ENCODE data around the gene JARID2. TPM values are rescaled to one million over a fixed set of nuclear protein-coding genes. Genes with fewer than 3 reads are reported as not detected.

JARID2 gene
- total and polyA plus RNA-seq, 2 of the 13 experiments (the other 11 are each of a cell fraction or from before 2014, with no cell fraction given): 7.5 to 10.3 TPM

DNA sequence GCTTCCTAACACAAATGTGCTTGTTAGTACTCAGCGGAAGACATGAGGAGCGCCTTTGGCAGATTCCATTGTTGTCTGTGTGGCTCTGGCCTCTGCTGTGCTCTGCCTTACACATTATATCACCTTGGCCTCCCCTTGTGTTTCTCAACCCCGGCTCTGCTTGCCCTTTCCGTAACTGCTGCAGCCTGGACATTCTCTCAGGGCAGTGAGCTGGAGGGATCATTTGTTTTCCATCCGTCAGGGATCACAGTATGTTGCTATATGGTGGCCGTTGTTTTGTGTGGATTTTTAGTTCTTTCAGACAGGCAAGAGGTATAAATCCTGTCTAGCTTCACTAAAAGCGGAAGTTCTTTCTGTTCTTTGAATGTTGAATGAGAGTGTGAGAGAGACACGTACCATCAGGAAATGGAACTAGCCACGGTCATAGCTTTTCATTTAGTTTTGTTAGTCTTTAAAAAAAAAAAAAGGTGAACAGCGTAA is 175.1 kb downstream of the JARID2 start (continued):
- TF ChIP-seq, protein P1, sequence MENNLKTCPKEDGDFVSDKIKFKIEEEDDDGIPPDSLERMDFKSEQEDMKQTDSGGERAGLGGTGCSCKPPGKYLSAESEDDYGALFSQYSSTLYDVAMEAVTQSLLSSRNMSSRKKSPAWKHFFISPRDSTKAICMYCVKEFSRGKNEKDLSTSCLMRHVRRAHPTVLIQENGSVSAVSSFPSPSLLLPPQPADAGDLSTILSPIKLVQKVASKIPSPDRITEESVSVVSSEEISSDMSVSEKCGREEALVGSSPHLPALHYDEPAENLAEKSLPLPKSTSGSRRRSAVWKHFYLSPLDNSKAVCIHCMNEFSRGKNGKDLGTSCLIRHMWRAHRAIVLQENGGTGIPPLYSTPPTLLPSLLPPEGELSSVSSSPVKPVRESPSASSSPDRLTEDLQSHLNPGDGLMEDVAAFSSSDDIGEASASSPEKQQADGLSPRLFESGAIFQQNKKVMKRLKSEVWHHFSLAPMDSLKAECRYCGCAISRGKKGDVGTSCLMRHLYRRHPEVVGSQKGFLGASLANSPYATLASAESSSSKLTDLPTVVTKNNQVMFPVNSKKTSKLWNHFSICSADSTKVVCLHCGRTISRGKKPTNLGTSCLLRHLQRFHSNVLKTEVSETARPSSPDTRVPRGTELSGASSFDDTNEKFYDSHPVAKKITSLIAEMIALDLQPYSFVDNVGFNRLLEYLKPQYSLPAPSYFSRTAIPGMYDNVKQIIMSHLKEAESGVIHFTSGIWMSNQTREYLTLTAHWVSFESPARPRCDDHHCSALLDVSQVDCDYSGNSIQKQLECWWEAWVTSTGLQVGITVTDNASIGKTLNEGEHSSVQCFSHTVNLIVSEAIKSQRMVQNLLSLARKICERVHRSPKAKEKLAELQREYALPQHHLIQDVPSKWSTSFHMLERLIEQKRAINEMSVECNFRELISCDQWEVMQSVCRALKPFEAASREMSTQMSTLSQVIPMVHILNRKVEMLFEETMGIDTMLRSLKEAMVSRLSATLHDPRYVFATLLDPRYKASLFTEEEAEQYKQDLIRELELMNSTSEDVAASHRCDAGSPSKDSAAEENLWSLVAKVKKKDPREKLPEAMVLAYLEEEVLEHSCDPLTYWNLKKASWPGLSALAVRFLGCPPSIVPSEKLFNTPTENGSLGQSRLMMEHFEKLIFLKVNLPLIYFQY (CRISPR knock-in tag; IDR thresholded peaks at IDR 0.05; ENCODE audit: borderline replicate concordance): no peak
- TF ChIP-seq SP2 (CRISPR knock-in tag; IDR thresholded peaks at IDR 0.05): no peak
- no peak for TF ChIP-seq ZNF749 (CRISPR knock-in tag; IDR thresholded peaks at IDR 0.05; ENCODE audit: borderline replicate concordance)
- no peak for TF ChIP-seq PITX1 (CRISPR knock-in tag; IDR thresholded peaks at IDR 0.05)

DNA sequence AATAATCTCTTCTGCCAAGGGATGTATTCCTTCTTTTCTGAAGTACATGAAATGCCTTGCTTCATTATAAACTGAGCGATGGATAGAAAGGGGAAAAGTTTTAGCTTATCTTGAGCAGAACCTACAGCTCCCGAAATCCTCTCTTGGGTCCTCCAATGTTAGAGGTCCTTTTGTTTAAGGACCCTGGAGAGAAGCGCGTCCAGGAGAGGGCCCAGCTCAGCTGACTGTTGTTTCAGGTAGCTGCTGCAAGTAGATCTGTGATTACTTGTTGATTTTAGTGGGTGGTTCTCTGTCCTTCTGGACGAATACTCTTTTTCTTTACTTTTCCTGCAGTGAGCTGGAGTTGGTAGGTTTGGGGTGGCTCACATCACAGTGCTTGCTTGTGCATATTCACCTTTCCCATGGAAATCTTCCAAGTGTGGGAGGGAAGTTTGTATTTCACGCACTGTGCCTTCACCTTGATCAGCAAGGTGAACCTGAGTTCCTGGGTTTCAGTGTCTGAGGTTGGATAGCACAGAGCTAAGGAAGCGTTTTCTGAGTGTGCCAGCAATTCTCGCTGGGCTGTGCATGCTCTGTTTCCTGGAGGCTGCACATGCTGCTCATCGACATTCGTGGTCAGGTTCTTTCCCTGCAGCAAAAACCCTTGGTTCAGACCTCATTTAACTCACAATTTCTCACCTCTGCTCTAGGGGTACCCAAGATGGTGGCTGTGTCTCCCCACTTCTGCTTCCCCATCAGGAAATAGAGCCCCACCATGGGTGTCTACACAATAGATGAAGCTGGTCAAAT is 176.3 kb downstream of the JARID2 start:
- ChIA-PET CTCF (ENCODE audit: low intra/inter-chr PET ratio, low total read pairs) (no interaction called here), POLR2A (interaction anchor here (1.6 kb wide), 1 partner anchor 10 kb away, joined by 4 read pairs; no protein-coding TSS in a partner anchor)
- intact Hi-C loops (cut with micrococcal nuclease; ENCODE audit: unreplicated experiment): no loop called here
- H3K9me3 ChIP-seq (ENCODE audit: low read length): peaks cover 25% of the 10 kb centered on the region
- FAIRE-seq (no peak), DNase-seq (ENCODE audit: low spot score) (no peak), ATAC-seq (no peak)
- WGBS (ENCODE audit: low lambda C conversion rate): 94% methylated on average over 10 of the region's 10 CpGs
- H4K20me1 ChIP-seq (ENCODE audit: insufficient read depth, low read length): no peaks in the 10 kb centered on the region
- no peak overlapping the region for H3K4me2 ChIP-seq (ENCODE audit: low read depth, low read length)
- peak; percentile 11 for TF ChIP-seq RBM22 (optimal IDR thresholded peaks at IDR 0.05; ENCODE audit: low read length)
- TF ChIP-seq, protein P2, sequence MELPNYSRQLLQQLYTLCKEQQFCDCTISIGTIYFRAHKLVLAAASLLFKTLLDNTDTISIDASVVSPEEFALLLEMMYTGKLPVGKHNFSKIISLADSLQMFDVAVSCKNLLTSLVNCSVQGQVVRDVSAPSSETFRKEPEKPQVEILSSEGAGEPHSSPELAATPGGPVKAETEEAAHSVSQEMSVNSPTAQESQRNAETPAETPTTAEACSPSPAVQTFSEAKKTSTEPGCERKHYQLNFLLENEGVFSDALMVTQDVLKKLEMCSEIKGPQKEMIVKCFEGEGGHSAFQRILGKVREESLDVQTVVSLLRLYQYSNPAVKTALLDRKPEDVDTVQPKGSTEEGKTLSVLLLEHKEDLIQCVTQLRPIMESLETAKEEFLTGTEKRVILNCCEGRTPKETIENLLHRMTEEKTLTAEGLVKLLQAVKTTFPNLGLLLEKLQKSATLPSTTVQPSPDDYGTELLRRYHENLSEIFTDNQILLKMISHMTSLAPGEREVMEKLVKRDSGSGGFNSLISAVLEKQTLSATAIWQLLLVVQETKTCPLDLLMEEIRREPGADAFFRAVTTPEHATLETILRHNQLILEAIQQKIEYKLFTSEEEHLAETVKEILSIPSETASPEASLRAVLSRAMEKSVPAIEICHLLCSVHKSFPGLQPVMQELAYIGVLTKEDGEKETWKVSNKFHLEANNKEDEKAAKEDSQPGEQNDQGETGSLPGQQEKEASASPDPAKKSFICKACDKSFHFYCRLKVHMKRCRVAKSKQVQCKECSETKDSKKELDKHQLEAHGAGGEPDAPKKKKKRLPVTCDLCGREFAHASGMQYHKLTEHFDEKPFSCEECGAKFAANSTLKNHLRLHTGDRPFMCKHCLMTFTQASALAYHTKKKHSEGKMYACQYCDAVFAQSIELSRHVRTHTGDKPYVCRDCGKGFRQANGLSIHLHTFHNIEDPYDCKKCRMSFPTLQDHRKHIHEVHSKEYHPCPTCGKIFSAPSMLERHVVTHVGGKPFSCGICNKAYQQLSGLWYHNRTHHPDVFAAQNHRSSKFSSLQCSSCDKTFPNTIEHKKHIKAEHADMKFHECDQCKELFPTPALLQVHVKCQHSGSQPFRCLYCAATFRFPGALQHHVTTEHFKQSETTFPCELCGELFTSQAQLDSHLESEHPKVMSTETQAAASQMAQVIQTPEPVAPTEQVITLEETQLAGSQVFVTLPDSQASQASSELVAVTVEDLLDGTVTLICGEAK (IDR thresholded peaks at IDR 0.05): no peak
- TF ChIP-seq, protein P2 (CRISPR knock-in tag; IDR thresholded peaks at IDR 0.05): no peak
- no peaks in the 10 kb centered on the region for H3K27me3 ChIP-seq (ENCODE audit: control insufficient read depth in 1 of 2, insufficient read depth in 2 of 2, low read length in 2 of 2)
- no TSS peak for BruUV-seq (replicated peaks)
- H3K4me1 ChIP-seq (ENCODE audit: insufficient read depth, low read length): peaks cover 7% of the 10 kb centered on the region; the same call in 1 of the 2 replicates
- peaks cover 0 to 5% of the 10 kb centered on the region in 2 experiments; a peak in 1 of 5 replicates for H3K36me3 ChIP-seq (replicated peaks in 1 of 2; ENCODE audit: control insufficient read depth in 1 of 2, insufficient read depth in 2 of 2, low read length in 2 of 2)
- H3K9ac ChIP-seq (ENCODE audit: insufficient read depth, low read depth, low read length): no peak overlapping the region
- H3K79me2 ChIP-seq (ENCODE audit: insufficient read depth, low read length): peaks cover 4% of the 10 kb centered on the region
- H2AFZ ChIP-seq (ENCODE audit: low read length): no peak overlapping the region
- H3K4me3 ChIP-seq (replicated peaks in 1 of 3; ENCODE audit: insufficient read depth in 1 of 3, low read depth in 2 of 3, low read length in 3 of 3): no peak overlapping the region
- no peak overlapping the region for H3K27ac ChIP-seq (ENCODE audit: extremely low read length, insufficient read depth, low read length)
- in situ Hi-C loops (cut with HindIII; ENCODE audit: extremely low pct_ligation_motif_present, low pct_unique_long_range_greater_than_20kb): no loop called here

Measured in HepG2 (cell line).